Osteoblast (primary cell): ENCODE results near the gene TSPAN3. TPM values are rescaled to one million over a fixed set of nuclear protein-coding genes. Genes with fewer than 3 reads are reported as not detected.

Experiments
- DNase-seq: peaks from one replicate; pipeline ENCODE4 v3.0.0; 2011; ENCODE audit warnings: low spot score, mixed read lengths; ENCODE audit not compliant: insufficient read length; ENCODE audit errors: missing footprints
- H2AFZ ChIP-seq: 2 replicates; pipeline ENCODE4 v1.6.0; 2011; ENCODE audit warnings: mild to moderate bottlenecking, low read length
- H3K27ac ChIP-seq: 2 replicates; pipeline ENCODE4 v1.5.1; 2011; ENCODE audit warnings: mild to moderate bottlenecking, low read depth, low read length, moderate library complexity
- H3K27me3 ChIP-seq: 2 replicates; pipeline ENCODE4 v1.6.0; 2012; ENCODE audit warnings: mild to moderate bottlenecking, control low read depth, inconsistent platforms, low read length, moderate library complexity; ENCODE audit not compliant: insufficient read depth
- H3K36me3 ChIP-seq: 2 replicates; pipeline ENCODE4 v1.5.1; 2011; ENCODE audit warnings: mild to moderate bottlenecking, low read length, control low read depth, moderate library complexity; ENCODE audit not compliant: insufficient read depth
- H3K4me1 ChIP-seq: 2 replicates; pipeline ENCODE4 v1.5.1; 2011; ENCODE audit warnings: mild to moderate bottlenecking, low read length, control low read depth, moderate library complexity; ENCODE audit not compliant: insufficient read depth
- H3K4me2 ChIP-seq: 2 replicates; pipeline ENCODE4 v1.6.0; 2011; ENCODE audit warnings: mild to moderate bottlenecking, low read length; ENCODE audit not compliant: insufficient read depth
- H3K4me3 ChIP-seq: fragments of 200-600 bp; sonication (generic); 3 replicates; pipeline ENCODE4 v1.5.1; 2012; ENCODE audit warnings: mild to moderate bottlenecking, low read length, inconsistent platforms; ENCODE audit not compliant: insufficient read depth
- H3K79me2 ChIP-seq: 2 replicates; pipeline ENCODE4 v1.6.0; 2012; ENCODE audit warnings: mild to moderate bottlenecking, low read length, control low read depth, inconsistent platforms; ENCODE audit not compliant: insufficient read depth
- H3K9me3 ChIP-seq: 2 replicates; pipeline ENCODE4 v1.5.1; 2011; ENCODE audit warnings: low read depth, low read length, control low read depth
- H4K20me1 ChIP-seq: 2 replicates; pipeline ENCODE4 v1.6.0; 2012; ENCODE audit warnings: mild to moderate bottlenecking, low read length, control low read depth; ENCODE audit not compliant: insufficient read depth
- total RNA-seq: library from RNA; depleted of rRNA; stranded (reverse); fragments of >200 nt; gene quantifications from 2 replicates; pipeline ENCODE4 v1.2.3, GENCODE V29; 2012
- TF ChIP-seq, protein P1 (sequence below): IDR thresholded peaks from 2 replicates; pipeline ENCODE4 v1.5.1; 2011; ENCODE audit warnings: mild to moderate bottlenecking, low read depth, low read length, moderate library complexity; ENCODE audit errors: extremely low read depth

Gene TSPAN3
- total RNA-seq, 1 donor = 235 TPM

DNA sequence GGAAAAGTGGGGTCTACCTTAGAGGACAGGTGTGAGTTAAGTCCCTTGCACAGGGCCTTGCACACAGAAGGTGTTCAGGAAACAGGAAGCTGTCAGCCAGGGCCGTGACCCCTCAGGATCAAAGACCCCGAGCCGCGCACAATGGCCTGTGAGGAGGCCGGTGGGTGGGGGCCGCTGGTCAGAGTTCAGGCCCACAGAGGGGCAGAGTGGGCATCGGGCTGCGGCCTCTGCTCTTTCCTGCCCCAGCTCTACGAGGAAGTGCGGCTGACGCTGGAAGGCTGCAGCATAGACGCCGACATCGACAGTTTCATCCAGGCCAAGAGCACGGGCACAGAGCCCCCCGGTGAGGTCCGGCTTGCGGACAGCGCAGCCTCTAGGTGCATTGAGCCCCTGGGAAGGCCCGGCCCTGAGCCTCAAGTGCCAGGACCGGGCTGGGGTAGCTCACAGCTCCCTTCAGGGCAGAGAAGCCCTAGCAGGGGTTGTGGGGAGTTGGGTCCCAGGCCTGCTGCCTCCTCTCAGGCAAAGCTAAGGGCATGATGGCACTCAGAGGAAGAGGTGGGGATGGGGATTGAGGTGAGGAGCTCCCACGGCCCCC is 38.8 kb downstream of the TSPAN3 start:
- H3K4me1 ChIP-seq = no peaks in the 10 kb centered on the region
- no peak overlapping the region for H2AFZ ChIP-seq
- H3K27ac ChIP-seq = no peak overlapping the region
- H3K4me2 ChIP-seq = no peak overlapping the region
- peak; percentile 68 for DNase-seq
- TF ChIP-seq, protein P1, sequence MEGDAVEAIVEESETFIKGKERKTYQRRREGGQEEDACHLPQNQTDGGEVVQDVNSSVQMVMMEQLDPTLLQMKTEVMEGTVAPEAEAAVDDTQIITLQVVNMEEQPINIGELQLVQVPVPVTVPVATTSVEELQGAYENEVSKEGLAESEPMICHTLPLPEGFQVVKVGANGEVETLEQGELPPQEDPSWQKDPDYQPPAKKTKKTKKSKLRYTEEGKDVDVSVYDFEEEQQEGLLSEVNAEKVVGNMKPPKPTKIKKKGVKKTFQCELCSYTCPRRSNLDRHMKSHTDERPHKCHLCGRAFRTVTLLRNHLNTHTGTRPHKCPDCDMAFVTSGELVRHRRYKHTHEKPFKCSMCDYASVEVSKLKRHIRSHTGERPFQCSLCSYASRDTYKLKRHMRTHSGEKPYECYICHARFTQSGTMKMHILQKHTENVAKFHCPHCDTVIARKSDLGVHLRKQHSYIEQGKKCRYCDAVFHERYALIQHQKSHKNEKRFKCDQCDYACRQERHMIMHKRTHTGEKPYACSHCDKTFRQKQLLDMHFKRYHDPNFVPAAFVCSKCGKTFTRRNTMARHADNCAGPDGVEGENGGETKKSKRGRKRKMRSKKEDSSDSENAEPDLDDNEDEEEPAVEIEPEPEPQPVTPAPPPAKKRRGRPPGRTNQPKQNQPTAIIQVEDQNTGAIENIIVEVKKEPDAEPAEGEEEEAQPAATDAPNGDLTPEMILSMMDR = no peak
- no peaks in the 10 kb centered on the region for H3K79me2 ChIP-seq
- no peaks in the 10 kb centered on the region for H3K36me3 ChIP-seq
- no peaks in the 10 kb centered on the region for H3K27me3 ChIP-seq
- no peak overlapping the region for H3K4me3 ChIP-seq
- H3K9me3 ChIP-seq = no peaks in the 10 kb centered on the region
- no peaks in the 10 kb centered on the region for H4K20me1 ChIP-seq

DNA sequence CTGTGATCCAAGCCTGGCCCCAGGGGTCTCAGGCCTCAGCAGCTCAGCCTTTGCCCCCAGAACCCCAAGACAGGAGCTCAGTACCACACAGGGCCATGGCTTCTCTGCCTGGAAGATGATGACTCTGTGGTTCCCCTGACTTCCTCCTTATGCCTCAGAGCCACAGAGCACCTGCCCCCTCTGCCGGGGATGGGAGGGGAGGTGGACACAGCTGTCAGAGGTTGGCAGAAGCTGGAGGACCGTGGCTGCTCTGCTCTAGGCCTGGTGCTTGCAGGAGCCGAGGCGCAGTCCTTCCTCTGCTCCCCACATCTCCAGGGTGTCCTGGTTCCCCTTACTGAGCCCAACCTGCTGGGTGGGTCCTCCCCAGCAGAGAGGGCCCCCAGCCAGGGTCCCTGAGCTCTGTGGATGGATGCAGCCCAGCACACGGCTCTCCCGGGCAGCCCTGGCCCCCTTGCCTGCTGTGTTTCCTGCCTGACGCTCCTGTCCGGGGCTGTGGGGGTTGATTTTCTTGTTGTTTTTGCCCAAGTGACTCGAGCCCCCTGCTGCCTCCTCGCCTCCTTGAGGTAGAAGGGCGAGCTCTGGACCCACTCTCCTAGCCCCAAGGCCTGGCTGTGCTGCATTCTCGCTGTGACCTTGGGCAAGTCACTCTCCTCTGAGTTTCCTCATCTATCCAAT is 39.4 kb downstream of the TSPAN3 start:
- H4K20me1 ChIP-seq = no peaks in the 10 kb centered on the region
- H3K9me3 ChIP-seq = no peaks in the 10 kb centered on the region
- H3K27ac ChIP-seq = no peak overlapping the region
- H3K36me3 ChIP-seq = no peaks in the 10 kb centered on the region
- H3K4me2 ChIP-seq = no peak overlapping the region
- DNase-seq = peak; percentile 85
- TF ChIP-seq, protein P1 = no peak
- no peaks in the 10 kb centered on the region for H3K27me3 ChIP-seq
- no peak overlapping the region for H2AFZ ChIP-seq
- no peaks in the 10 kb centered on the region for H3K79me2 ChIP-seq
- H3K4me1 ChIP-seq = no peaks in the 10 kb centered on the region
- H3K4me3 ChIP-seq = no peak overlapping the region

DNA sequence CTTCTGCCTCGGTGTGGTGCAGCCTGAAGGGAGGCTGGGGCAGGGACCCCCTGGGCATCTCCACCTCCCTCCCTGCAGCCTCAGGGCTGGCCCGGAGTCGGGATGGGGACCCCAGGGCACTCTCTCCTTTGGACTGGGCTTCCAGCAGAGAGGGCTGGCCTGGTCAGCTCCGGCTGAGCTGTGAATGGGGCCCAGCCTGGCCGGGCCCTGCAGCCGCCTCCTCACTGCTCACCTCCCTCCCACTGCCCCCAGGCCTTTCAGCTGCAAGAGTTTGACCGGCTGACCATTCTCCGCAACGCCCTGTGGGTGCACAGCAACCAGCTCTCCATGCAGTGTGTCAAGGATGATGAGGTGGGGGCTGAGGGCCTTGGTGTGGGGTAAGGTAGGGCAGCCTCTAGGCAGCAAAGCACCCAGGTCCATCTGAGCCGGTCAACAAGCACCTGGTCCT is 40.0 kb downstream of the TSPAN3 start:
- Histone ChIP-seq H3K27me3 (no peaks in the 10 kb centered on the region), H3K27ac (no peak overlapping the region), H3K36me3 (no peaks in the 10 kb centered on the region), H3K4me3 (no peak overlapping the region), H3K79me2 (no peaks in the 10 kb centered on the region), H3K4me2 (no peak overlapping the region), H3K9me3 (no peaks in the 10 kb centered on the region), H4K20me1 (no peaks in the 10 kb centered on the region), H2AFZ (no peak overlapping the region), H3K4me1 (no peaks in the 10 kb centered on the region)
- TF ChIP-seq, protein P1 = no peak
- peak; percentile 83 for DNase-seq
